DOHH2 (cell line): ENCODE results near the gene PIK3AP1.

ENCODE experiments used
- H3F3A ChIP-seq: fragments of 200-600 bp; sonication (generic), shearing (Covaris generic); 2 replicates; pipeline ENCODE4 v1.6.0; 2016; ENCODE audit warnings: antibody characterized with exemption, mild to moderate bottlenecking; ENCODE audit not compliant: control insufficient read depth, insufficient read depth
- H3K27ac ChIP-seq: fragments of 200-600 bp; sonication (generic); 2 replicates; pipeline ENCODE4 v1.5.1; 2014; ENCODE audit warnings: low read depth, mild to moderate bottlenecking, low read length, moderate library complexity
- H3K27me3 ChIP-seq: fragments of 200-600 bp; sonication (generic); 2 replicates; pipeline ENCODE4 v1.6.1; 2014; ENCODE audit warnings: mild to moderate bottlenecking, low read length, mixed read lengths; ENCODE audit not compliant: control insufficient read depth
- H3K36me3 ChIP-seq: fragments of 200-600 bp; sonication (generic); 2 replicates; pipeline ENCODE4 v1.6.1; 2014; ENCODE audit warnings: mild to moderate bottlenecking, low read length, moderate library complexity, mixed read lengths; ENCODE audit not compliant: control insufficient read depth
- H3K4me1 ChIP-seq: fragments of 200-600 bp; sonication (generic); 2 replicates; pipeline ENCODE4 v1.6.1; 2014; ENCODE audit warnings: mild to moderate bottlenecking, low read length, mixed read lengths; ENCODE audit not compliant: control insufficient read depth
- H3K4me2 ChIP-seq: fragments of 200-600 bp; sonication (generic); 2 replicates; pipeline ENCODE4 v1.6.0; 2014; ENCODE audit warnings: mild to moderate bottlenecking, low read length, moderate library complexity
- H3K4me3 ChIP-seq: fragments of 200-600 bp; sonication (generic); 2 replicates; pipeline ENCODE4 v1.5.1; 2014; ENCODE audit warnings: mild to moderate bottlenecking, low read length, mixed read lengths
- H3K79me2 ChIP-seq: fragments of 200-600 bp; sonication (generic); 2 replicates; pipeline ENCODE4 v1.6.1; 2014; ENCODE audit warnings: mild to moderate bottlenecking, low read length, mixed read lengths; ENCODE audit not compliant: control insufficient read depth
- H3K9me2 ChIP-seq: fragments of 200-600 bp; sonication (generic); replicated peaks from 2 replicates; pipeline ENCODE4 v1.6.1; 2014; ENCODE audit warnings: mild to moderate bottlenecking, low read length, mixed read lengths; ENCODE audit not compliant: control insufficient read depth
- H3K9me3 ChIP-seq: fragments of 200-600 bp; sonication (generic); 2 replicates; pipeline ENCODE4 v1.6.1; 2014; ENCODE audit warnings: antibody characterized with exemption, low read length, mixed read lengths; ENCODE audit not compliant: control insufficient read depth, insufficient read depth
- H4K20me1 ChIP-seq: fragments of 200-600 bp; sonication (generic); 2 replicates; pipeline ENCODE4 v1.6.0; 2014; ENCODE audit warnings: low read depth, mild to moderate bottlenecking, antibody characterized with exemption, low read length, moderate library complexity; ENCODE audit not compliant: control insufficient read depth, insufficient read depth
- CTCF ChIP-seq: fragments of 200-600 bp; sonication (generic); IDR thresholded peaks from one replicate; pipeline ENCODE4 v1.5.1; 2014; ENCODE audit warnings: antibody characterized with exemption, mild to moderate bottlenecking, low read depth, low read length; ENCODE audit not compliant: poor library complexity, severe bottlenecking
- EZH2phosphoT487 ChIP-seq: fragments of 200-600 bp; sonication (generic); IDR thresholded peaks from 2 replicates; pipeline ENCODE4 v1.6.1; 2017; ENCODE audit warnings: borderline replicate concordance, mild to moderate bottlenecking, antibody characterized with exemption, low read length, moderate library complexity, mixed read lengths

PIK3AP1 gene

GRCh38 chr10:96570983-96571964 is 149.0 kb downstream of the PIK3AP1 start:
- no peak overlapping the region for H3K4me2 ChIP-seq
- peaks cover under 1% of the 10 kb centered on the region; the same call in 1 of the 2 replicates for H3K4me1 ChIP-seq
- no peaks in the 10 kb centered on the region for H3K27me3 ChIP-seq
- peaks cover 10% of the 10 kb centered on the region; the same call in 1 of the 2 replicates for H4K20me1 ChIP-seq
- TF ChIP-seq EZH2phosphoT487 (no peak), CTCF (no peak)
- no peaks in the 10 kb centered on the region for H3K9me2 ChIP-seq
- H3K9me3 ChIP-seq: no peaks in the 10 kb centered on the region
- no peak overlapping the region for H3K4me3 ChIP-seq
- H3K79me2 ChIP-seq: peaks cover 98% of the 10 kb centered on the region
- H3F3A ChIP-seq: no peaks in the 10 kb centered on the region
- H3K27ac ChIP-seq: no peak overlapping the region
- peaks cover 56% of the 10 kb centered on the region for H3K36me3 ChIP-seq

- H3K4me1 ChIP-seq: no peaks in the 10 kb centered on the region
- H3K9me3 ChIP-seq: no peaks in the 10 kb centered on the region
- no peak overlapping the region for H3K4me2 ChIP-seq
- H3K9me2 ChIP-seq: no peaks in the 10 kb centered on the region
- H3K27ac ChIP-seq: no peak overlapping the region
- no peaks in the 10 kb centered on the region for H3F3A ChIP-seq
- no peak overlapping the region for H3K4me3 ChIP-seq
- H3K27me3 ChIP-seq: no peaks in the 10 kb centered on the region
- peaks cover 50% of the 10 kb centered on the region for H3K36me3 ChIP-seq
- H4K20me1 ChIP-seq: peaks cover 10% of the 10 kb centered on the region; the same call in 1 of the 2 replicates
- H3K79me2 ChIP-seq: peaks cover 96% of the 10 kb centered on the region
- TF ChIP-seq EZH2phosphoT487 (no peak), CTCF (no peak)
Measured at GRCh38 chr10:96570511-96570910, 149.8 kb downstream of the PIK3AP1 start.

- Histone ChIP-seq H3K4me2 (no peak overlapping the region), H3K4me1 (no peaks in the 10 kb centered on the region), H3K9me2 (no peaks in the 10 kb centered on the region), H3K27me3 (no peaks in the 10 kb centered on the region), H3F3A (no peaks in the 10 kb centered on the region), H3K79me2 (peaks cover 87% of the 10 kb centered on the region), H3K9me3 (no peaks in the 10 kb centered on the region), H3K4me3 (no peak overlapping the region), H4K20me1 (peaks cover 10% of the 10 kb centered on the region; the same call in 1 of the 2 replicates), H3K36me3 (peaks cover 59% of the 10 kb centered on the region), H3K27ac (no peak overlapping the region)
- no peak for TF ChIP-seq EZH2phosphoT487
- TF ChIP-seq CTCF: no peak
Measured at GRCh38 chr10:96568402-96568801, 151.9 kb downstream of the PIK3AP1 start.
